ENCODE data around the gene TRIM33.

Gene TRIM33

DNA sequence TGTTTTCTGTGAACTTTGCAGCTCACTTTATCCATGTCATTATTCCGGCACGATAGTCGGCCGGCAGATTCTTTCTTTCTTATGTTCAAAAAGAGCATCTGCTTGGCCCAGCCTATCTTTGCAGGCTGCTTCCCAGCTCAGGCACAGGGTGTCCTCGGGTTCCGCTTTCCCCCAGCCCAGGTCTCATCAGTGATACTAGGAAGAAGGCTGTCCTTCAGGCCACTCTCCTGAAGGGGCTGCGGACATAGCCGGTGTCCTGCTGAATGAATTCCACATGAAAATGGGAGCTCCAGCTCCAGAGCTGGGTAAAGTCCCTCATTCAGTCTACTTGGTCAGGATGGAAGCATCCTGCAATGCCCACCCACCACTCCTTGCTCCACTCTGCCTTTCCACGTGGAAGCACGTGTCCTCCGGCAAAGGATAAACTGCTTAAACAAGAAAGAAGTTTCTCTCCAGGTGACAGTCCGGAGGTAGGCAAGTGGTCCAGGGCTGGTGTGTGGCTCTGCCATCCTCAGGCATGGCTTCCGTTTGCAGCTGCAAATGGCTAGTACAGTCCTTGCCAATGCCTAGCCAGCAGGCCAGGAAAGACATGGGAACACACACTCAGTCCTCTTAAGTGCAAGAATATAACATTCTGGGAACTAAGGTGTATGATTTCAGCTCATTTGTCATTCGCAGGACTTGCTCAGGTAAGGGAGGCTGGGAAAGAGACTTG is 161.0 kb downstream of the TRIM33 start:
- TF ChIP-seq, protein P1, sequence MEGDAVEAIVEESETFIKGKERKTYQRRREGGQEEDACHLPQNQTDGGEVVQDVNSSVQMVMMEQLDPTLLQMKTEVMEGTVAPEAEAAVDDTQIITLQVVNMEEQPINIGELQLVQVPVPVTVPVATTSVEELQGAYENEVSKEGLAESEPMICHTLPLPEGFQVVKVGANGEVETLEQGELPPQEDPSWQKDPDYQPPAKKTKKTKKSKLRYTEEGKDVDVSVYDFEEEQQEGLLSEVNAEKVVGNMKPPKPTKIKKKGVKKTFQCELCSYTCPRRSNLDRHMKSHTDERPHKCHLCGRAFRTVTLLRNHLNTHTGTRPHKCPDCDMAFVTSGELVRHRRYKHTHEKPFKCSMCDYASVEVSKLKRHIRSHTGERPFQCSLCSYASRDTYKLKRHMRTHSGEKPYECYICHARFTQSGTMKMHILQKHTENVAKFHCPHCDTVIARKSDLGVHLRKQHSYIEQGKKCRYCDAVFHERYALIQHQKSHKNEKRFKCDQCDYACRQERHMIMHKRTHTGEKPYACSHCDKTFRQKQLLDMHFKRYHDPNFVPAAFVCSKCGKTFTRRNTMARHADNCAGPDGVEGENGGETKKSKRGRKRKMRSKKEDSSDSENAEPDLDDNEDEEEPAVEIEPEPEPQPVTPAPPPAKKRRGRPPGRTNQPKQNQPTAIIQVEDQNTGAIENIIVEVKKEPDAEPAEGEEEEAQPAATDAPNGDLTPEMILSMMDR (conservative IDR thresholded peaks at IDR 0.05; ENCODE audit: low read depth, low read length) = no peak
- no peak overlapping the region for H3K4me3 ChIP-seq (ENCODE audit: low read length)
- DNase-seq (ENCODE audit: low read depth) = no peak

DNA sequence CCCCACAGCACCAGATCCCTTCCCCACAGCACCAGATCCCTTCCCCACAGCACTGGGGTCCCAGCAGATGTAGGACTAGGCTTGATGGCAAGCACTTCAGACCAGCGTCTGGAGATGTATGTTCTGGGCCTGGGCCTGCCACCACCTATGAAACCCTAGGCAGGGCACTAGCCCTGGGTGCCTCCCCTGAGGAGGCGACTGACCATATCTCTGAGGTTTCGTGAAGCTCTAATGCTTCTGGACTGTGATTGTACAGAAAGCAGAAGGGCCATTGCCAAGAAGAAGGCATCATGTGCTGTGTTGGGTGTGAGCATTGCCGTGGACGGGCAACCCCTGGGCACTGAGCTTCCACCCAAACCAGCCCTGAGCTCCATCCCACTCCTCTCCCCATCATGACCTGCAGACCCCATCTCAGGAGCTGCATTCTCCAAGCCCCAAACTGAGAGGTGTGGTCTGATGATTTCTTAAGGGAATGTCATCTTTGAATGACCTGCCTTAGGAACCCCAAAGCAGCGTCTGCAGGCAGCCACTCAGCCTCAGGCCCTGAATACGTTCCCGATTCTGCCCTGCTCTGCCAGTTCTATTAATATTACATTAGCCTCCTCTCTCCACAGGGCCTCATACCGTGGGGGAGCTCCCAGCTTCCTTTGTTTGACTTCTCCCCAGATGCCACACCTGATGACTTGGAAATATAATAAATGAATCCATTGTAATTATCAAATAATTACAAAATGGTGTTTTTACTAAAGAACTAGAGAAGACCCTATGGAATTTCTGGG is 163.4 kb downstream of the TRIM33 start:
- TF ChIP-seq, protein P1 (conservative IDR thresholded peaks at IDR 0.05; ENCODE audit: low read depth, low read length) = no peak
- no peak overlapping the region for H3K4me3 ChIP-seq (ENCODE audit: low read length)
- no peak for DNase-seq (ENCODE audit: low read depth)

DNA sequence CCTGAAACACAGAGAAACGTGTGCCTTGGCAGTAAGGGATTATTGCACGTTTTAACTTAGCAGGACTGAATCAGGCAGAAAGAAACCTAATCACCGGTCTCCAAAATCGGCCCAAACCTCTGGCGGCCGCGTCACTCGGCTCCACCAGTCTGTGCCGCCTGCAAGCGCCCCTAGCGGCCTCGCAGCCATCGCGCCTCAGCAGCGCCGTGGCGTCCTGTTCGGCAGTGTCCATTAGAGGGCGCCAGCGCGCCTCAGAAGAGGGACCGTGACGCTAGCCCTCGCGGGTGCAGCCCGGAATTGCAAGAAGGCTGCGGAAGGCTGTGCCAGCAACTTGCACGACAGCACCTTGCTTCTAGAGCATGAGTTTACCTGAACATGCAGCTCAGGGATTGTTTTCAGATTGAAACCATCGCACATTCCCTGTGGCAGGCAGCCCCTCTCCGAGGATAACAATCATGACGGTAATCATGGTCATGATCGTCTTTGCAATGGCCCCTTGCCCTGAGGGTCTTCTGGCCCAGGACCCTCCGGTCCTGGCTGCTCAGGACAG is 164.4 kb downstream of the TRIM33 start:
- H3K4me3 ChIP-seq (ENCODE audit: low read length) = peak overlapping the region; percentile 49
- peak; percentile 57 for DNase-seq (ENCODE audit: low read depth)
- TF ChIP-seq, protein P1 (conservative IDR thresholded peaks at IDR 0.05; ENCODE audit: low read depth, low read length) = peak; percentile 100

DNA sequence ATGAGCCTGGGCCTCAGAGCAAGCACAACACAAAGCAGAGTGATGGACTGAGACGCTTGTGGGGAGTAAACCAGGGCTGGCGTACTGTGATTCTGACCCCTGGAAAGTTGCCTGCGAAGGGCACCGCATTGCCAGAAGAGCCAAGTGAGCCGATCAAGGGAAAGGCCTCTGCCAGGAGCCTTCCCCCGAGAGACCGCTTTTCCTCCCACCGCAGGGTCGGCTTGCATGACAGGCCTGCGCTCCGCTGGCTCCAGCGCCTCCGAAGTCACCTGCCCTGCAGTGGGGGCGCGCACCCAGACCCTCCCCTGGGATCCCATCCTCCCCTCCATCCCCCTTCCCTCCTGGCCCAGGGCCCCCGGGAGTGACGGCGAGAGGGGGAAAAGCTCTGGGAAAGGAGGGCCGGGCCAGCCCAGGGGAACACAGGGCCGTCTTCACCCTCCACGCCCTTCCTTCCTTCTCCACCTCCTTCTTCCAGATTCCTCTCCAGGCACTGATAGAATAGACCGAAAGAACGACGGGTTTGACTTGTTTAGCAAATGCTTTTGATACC is 165.0 kb downstream of the TRIM33 start:
- no peak for DNase-seq (ENCODE audit: low read depth)
- H3K4me3 ChIP-seq (ENCODE audit: low read length) = peak overlapping the region; percentile 49
- TF ChIP-seq, protein P1 (conservative IDR thresholded peaks at IDR 0.05; ENCODE audit: low read depth, low read length) = no peak

DNA sequence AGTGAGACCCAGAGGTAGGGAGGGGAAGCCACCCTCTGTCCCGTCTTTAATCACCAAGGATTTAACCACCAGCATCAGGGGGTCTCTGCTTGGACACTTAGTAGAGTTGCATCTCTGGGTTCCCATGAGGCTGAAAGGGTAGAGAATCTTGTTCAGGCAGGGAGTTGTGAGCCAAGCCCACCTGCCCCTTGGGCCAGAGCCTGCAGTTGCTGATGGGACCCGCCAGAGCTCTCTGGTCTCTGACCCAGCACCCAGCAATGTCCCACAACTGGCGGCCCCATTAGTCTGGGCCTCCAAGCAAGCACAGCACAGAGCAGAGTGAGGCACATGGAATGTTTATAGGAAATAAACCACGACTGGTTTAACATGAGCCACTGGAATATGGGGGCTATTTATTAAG is 166.3 kb downstream of the TRIM33 start:
- no peak overlapping the region for H3K4me3 ChIP-seq (ENCODE audit: low read length)
- TF ChIP-seq, protein P1 (conservative IDR thresholded peaks at IDR 0.05; ENCODE audit: low read depth, low read length) = no peak
- DNase-seq (ENCODE audit: low read depth) = no peak

Measured in retinal pigment epithelial cell (primary cell).